ENCODE measurements around the gene CCDC175.

Gene CCDC175

DNA sequence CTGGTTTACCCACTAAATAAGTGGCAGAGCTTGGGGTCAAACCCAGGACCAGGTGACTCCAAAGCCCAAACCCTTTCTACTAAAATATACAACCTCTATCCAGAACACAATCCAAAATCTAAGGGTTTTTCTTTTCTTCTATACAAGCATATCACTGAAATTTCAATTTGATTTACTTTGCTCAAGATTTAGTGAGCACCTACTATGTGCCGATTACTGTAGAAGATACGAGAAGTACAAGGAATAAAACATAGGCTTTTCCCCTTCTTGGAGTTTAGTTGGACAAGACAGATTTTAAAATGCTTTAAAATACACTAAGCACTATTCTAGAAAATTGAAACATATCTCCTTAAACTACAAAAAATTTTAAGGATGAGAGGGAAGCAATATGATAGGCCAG lies 95.2 kb downstream of the CCDC175 start:
- DNase-seq, result no peak

DNA sequence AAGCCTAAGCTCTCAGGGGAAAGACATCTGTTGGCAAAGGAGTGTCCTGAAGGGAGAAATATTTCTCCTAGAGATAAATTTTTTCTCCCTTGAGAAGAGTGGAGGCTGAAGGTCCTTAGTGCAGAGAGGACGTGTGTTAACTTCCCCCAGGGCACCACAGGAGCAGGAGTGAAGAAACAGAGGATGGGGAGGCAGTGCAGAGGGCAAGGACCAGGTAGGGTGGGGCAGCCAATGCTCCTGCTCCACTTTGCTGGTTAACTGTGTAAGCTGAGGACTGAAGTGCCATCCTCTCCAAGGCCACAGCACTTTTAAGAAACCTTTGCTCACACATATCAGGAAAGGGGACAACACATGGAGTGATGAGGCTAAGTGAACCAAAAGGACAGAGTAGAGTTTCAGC lies 96.4 kb downstream of the CCDC175 start:
- DNase-seq, result no peak

DNA sequence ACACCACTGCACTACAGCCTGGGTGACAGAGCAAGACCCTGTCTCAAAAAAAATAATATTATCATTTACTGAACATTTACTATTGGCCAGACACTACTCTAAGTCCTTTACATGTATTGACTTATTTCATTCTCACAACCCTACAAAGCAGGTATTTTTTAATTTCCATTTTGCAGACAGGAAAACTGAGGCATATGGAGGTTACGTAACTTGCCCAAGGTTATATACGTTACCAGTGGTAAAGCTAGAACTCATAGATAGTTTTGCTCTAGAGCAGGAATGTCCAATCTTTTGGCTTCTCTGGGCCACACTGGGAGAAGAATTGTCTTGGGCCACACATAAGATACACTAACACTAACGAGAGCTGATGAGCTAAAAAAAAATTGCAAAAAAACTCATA lies 98.1 kb downstream of the CCDC175 start:
- no peak for DNase-seq

DNA sequence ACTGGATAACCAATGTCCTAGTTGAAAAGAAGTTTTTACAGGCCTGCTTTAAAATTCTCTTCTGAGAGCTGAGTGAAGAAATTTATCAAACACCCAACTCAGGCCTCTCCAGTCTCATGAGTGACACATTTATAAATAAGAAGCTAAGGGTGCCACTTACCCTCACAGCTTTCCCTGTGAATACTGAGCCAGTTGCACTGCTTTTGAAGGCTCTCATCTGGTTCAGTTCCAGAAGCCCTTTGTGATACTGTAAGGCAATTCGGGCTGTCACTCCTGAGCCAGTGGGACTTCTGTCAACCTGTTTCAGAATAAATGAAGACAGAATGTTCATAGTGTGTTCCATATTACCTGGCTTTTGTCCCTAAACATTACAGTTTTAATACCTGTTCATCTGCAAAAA lies 100.9 kb downstream of the CCDC175 start:
- DNase-seq, result no peak

DNA sequence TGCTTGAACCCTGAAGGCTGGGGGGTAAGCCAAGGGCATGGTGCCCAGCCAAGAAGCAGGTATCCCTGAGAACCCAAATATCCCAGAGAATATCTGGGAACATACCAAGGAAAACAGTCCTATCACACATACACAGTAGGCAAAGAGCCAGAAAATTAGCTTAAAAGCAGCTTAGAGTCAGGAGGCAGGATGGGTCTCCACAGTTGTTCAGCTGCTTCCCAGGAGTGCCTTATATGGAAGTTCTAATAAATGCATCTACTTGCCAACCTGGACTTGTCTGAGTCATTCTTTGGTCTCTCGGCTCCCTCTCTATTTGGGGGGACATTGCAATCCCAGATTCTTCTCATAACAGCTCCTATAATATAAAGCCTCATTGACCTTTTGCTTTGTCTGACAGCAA lies 102.4 kb downstream of the CCDC175 start:
- no peak for DNase-seq

DNA sequence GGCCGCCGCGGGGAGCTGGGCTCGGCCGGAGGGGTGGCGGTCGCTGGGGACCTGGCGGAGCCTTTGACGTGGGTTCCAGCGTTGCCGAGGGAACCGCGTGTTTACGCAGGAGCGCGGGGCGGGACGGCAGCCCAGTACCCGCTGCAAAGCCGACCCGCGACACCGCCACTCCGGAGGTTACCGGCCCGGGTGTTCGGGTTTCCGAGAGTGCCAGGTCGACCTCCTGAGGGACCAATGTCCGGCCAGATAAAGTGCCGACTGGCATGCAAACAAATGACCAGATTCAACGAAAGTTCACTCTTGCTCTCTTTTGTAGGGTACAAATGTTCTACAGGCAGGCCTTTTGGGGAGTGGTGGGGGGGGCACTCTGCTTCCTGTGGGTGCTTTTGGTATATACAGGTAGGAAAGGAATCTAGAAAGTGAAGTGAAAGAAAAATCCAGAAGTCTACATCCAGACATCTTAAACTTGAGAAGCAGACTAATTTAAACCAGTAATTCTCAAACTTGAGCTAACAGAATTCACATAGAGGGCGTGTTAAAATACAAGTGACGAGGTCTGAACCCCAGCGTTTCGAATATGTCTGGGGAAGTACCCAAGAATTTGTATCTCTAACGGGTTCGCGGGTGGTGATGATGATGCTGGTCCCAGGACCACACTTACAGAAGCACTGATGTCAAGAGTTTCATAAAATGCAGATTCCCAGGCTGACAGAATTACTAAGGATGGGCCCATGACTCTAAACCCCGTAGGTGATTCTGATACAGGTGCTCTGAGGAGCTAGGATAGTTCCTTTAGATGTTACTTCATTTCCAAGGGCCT lies 111.1 kb downstream of the CCDC175 start, which contains the start of gene GPR135:
Gene GPR135, minus strand, starts transcription at position 65 of the 820 bp plus-strand sequence. CDS start 154 bp downstream, outside the sequence.
- DNase-seq, result peak; percentile 33 to 35

DNA sequence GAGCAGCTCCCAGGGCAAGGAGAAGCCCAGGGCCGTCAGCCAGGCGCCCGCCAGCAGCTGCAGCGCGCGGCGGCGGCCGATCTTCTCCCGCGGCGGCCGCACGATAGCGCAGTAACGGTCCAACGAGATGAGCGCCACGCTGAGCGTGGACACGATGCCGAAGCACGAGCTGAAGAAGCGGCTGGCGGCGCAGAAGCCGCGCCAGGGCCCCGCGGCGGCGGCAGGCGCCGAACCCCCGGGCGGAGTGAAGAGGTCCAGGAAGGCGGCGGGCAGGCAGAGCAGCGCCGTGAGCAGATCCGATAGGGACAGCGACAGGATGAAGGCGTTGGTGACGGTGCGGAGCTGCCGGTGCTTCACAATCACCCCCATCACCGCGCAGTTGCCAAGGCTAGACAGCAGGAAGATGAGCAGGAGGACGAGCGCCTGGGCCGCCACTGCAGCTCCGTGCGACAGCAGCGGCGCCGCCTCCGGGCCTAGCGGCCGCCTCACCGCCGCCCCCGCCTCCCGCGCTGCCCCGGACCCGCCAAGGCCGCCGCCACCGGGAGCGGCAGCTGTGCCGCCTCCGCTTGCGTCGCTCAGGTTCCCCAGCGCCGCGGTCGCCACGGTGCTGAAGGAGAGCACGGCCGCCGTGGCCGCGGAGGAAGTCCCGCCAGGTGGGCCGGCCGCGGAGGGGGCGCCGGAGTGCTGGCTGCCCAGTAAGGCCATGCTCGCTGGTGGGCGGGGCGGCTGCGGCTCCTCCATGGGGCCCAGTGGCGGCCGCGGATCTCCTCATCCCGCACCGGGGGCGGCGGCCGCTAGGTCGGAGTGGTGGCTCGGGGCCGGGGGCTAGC lies 111.9 kb downstream of the CCDC175 start:
- peak; percentile 38 to 40 for DNase-seq

DNA sequence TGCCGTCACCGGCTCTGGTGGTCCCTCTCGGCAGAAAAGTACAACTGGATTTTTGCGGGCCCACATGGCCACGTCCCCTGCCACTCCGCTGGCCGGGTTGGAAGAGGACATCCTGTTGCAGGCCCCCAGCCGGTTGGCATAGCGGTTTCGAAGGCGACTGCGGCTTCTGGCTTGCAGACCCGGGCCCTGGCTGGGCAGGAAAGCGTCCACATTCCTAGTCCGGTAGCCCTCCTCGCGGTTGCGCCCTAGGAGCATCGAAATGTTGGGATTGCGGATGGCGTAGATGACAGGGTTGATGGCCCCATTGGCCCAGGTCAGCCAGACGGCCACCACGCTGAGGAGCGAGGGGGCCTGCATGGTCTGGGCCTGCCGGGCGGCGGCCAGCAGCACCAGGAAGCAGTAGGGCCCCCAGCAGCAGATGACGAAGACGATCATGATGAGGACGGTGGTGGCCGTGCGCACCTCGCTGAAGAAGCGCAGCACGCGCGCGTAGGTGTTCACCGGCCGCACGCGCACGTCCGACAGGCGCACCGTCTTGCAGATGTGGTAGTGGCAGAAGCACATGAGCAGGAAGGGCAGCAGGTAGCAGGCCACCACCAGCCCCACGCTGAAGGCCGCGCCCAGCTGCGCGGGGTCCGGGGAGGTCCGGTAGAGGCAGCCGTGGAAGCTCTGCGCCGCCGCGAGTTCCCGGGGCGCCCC lies 112.7 kb downstream of the CCDC175 start:
- peak in 1 of 2 donors; percentile 13 for DNase-seq

DNA sequence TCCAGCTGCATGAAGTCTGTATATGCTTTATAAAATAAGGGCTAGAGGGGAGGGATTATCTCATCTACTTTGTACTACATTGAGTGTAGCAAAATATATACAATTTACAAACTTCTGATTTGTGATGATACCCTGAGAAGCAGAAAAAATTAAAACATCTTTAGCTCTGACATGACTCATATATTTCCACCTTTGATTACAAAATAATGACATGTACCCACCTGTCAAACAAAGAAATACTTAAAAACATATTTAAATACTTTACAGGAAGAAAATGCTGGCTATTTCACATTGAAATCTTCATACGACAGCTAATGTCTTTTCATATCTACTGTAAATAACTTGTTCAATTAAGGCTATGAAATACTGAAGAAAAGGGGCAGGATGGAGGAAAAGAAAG lies 114.7 kb downstream of the CCDC175 start:
- DNase-seq, result no peak

DNA sequence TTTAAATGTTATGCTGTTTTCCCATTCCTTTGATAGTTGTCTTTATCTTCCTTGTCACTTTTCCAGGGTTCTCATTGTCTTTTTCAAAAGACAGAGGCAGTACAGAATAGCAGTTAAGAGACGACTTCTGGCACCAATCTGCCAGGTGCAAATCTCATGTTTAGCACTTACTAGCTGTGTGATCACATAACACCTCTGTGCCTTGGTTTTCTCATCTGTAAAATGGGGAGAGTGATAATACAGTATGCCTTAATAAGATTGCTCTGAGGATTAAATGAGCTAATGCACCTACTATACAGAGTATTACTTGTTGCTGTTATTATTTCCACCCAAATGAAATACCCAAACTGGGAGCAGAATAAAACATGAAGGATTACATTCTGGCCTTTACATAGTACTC lies 116.2 kb downstream of the CCDC175 start:
- DNase-seq, result no peak

DNA sequence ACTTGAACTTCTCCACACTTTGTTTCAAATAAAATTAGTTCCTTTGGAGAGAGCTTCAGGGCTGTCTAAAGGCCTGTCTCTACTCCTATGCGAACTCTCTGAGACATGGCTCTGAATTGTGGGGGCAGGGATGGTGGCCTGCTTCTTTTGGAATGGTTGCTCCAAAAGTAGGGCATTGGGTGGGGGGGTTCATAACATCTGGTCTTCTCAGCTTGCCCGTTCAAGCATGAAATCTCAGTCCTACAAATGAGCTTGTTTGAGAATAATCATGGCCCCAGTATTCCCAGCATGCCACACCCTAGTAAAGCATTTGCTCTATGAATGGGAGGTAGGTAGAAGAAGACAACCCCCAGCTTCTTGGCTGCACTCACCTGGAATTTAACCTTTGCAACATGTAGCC lies 118.1 kb downstream of the CCDC175 start:
- DNase-seq, result no peak

DNA sequence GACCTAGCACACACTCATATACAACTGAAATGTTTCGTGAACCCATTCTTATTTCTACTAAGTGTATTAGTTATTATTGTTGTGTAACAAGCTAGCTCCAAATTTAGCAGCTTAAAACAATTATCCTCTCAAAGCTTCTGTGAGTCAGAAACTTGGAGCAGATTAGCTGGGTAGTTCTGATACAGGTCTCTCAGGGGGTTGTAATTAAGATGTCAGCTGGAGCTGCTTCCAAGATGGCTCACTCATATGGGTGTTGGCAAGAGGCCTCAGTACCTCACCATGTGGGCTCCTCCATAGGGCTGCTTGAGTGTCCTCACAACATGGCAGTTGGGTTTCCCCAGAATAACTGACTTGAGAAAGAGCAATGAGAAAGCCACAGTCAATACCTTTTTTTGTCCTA lies 121.2 kb downstream of the CCDC175 start:
- DNase-seq, result no peak

Measured in activated CD4-positive, alpha-beta T cell treated with anti-CD3 and anti-CD28 coated beads for 4 hours (primary cell).